ENCODE measurements around the gene POLR2F. TPM values are rescaled to one million over a fixed set of nuclear protein-coding genes. Genes with fewer than 3 reads are reported as not detected.

The POLR2F gene
- total RNA-seq, 2 donors from 2014 or later = 37.9 to 93.1 TPM

DNA sequence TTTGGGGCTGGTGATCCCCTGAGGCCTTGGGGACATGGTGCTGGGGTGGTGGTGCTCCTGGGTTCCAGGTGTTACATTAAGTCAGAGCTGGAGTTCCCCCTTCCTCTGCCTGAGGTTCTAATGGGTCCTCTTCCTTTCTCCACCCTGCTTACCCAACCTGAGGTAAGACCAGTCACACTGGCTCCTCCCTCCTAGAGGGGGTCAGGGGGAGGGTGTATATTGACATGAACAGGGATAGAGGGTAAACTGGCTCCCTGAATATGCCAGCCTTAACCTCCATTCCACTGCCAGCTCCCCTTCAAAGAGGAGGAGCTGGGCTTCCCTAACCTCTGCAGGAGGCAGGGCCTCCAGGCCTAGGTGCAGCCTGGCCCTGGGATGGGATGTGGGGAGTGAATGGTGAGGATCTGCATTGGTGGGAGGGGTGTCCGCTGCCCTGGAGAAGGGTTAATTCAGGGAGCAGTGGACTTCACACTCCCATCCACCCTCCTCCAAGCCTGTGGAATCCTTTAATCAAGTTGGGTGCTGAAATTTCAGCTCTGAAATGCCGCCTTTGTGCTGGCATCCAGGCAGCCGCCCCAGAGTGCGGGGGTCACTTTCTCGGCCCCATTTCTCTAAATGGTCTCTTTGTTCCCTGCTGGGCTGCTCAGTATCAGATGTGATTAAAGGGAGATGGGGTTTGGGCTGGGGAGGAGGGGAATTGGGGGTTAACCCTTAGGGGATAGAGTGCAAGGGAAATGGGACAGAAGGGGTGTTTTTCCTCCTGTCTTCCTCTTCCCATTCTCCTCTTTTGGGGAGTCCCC is 15.2 kb downstream of the POLR2F start:
- Histone ChIP-seq H3K36me3 (peaks cover 15% of the 10 kb centered on the region), H3K27me3 (replicated peaks; ENCODE audit: insufficient read depth) (no peaks in the 10 kb centered on the region), H3K9me3 (no peaks in the 10 kb centered on the region), H3K4me1 (ENCODE audit: control insufficient read depth in 1 of 2, low read depth in 2 of 2) (peaks cover 8 to 14% of the 10 kb centered on the region in 2 donors), H3K4me3 (no peak overlapping the region), H3K27ac (no peak overlapping the region)
- ATAC-seq (ENCODE audit: insufficient number of reproducible peaks, low FRiP score, low read depth) = no peak
- DNase-seq (ENCODE audit: low spot score) = no peak
- no peak for TF ChIP-seq CTCF (IDR thresholded peaks at IDR 0.05)

- H3K27ac ChIP-seq = no peak overlapping the region
- H3K4me3 ChIP-seq = no peak overlapping the region
- no peak for DNase-seq (ENCODE audit: low spot score)
- H3K9me3 ChIP-seq = no peaks in the 10 kb centered on the region
- TF ChIP-seq CTCF (IDR thresholded peaks at IDR 0.05) = no peak
- H3K36me3 ChIP-seq = peaks cover 14% of the 10 kb centered on the region
- H3K27me3 ChIP-seq (replicated peaks; ENCODE audit: insufficient read depth) = no peaks in the 10 kb centered on the region
- H3K4me1 ChIP-seq (ENCODE audit: control insufficient read depth in 1 of 2, low read depth in 2 of 2) = peaks cover 3 to 5% of the 10 kb centered on the region in 2 donors
- no peak for ATAC-seq (ENCODE audit: insufficient number of reproducible peaks, low FRiP score, low read depth)
These were observed 17.4 kb downstream of the POLR2F start for GRCh38 chr22:37970864-37971263.

DNA sequence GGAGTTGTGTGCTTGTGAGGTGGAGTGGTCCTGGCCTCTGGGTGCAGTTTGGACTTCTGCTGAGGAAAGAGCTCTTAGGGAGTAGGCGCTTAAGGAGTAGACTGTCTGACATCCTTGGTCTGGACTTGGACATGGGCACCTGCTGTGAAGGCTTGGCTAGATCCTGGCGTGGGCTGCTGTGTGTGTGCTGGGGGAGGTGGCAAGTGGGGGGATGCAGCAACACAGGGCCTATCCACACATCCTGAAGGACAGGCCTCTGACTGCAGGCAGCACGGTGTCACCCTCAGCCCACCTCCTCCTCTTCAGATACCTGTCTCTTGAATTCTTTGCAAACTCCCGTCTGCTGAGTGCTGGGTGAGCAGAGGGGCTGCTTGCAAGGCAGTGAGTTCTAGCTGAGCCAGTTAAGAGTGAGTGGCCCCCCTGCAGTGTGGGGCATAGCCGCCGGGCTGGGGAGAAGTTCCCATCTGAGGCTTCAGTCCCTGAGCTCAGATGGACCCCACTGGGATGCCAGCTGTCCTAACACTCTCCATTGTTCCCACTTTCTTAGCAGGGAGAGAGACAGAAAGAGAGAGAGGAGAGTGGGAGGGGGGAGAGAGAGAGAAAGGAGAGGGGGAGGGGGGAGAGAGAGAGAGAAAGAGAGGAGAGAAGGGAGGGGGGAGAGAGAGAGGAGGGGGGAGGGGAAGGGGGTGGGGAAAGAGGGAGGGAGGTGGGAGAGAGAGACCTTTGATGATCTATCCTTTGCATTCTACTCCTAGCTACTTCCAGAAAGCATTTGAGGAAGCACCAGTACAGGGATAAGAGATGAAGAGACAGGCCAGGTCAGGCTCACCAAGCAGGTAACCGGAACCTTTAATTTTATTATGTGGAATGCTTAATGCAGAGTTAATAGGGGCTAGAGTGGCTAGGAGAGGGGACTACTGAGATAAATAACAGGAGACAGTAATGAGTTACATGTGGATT is 18.3 kb downstream of the POLR2F start:
- DNase-seq (ENCODE audit: low spot score) (no peak), ATAC-seq (ENCODE audit: insufficient number of reproducible peaks, low FRiP score, low read depth) (no peak)
- Histone ChIP-seq H3K9me3 (no peaks in the 10 kb centered on the region), H3K27ac (no peak overlapping the region), H3K27me3 (replicated peaks; ENCODE audit: insufficient read depth) (no peaks in the 10 kb centered on the region), H3K4me3 (no peak overlapping the region), H3K4me1 (ENCODE audit: control insufficient read depth in 1 of 2, low read depth in 2 of 2) (no peaks in the 10 kb centered on the region), H3K36me3 (peaks cover 11% of the 10 kb centered on the region)
- TF ChIP-seq CTCF (IDR thresholded peaks at IDR 0.05) = no peak

DNA sequence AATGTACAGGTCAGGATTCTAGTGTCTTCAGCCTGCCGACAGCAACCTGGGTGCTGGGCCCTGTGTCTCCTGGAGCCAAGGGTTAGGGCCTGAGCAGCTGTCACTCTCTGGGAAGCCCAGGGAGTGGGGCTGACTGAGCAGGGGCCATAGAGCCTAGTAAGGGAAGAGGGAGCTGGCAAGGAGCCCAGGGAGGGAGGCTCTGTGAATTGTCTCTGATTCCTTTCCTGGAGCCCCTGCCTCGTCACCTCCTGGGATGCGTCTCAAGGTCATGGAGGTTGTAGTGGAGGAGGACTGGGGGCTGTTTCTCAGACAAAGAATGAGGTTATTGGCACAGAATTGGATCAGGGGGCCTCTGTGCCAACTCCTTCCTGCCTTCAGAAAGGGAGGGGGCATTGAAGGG is 19.0 kb downstream of the POLR2F start:
- Histone ChIP-seq H3K9me3 (no peaks in the 10 kb centered on the region), H3K27me3 (replicated peaks; ENCODE audit: insufficient read depth) (no peaks in the 10 kb centered on the region), H3K4me3 (no peak overlapping the region), H3K4me1 (ENCODE audit: control insufficient read depth in 1 of 2, low read depth in 2 of 2) (no peaks in the 10 kb centered on the region), H3K27ac (no peak overlapping the region), H3K36me3 (peaks cover 4% of the 10 kb centered on the region)
- TF ChIP-seq CTCF (IDR thresholded peaks at IDR 0.05) = no peak
- ATAC-seq (ENCODE audit: insufficient number of reproducible peaks, low FRiP score, low read depth) (no peak), DNase-seq (ENCODE audit: low spot score) (no peak)
